Measurements from ENCODE around the gene STARD13. TPM values are rescaled to one million over a fixed set of nuclear protein-coding genes. Genes with fewer than 3 reads are reported as not detected.
A peak's percentile ranks its signal among the peaks of the same experiment; 100 is the strongest.

Gene STARD13
- total RNA-seq, 2 experiments from 2014 or later = 0.57 TPM; not detected in 1

- Histone ChIP-seq H3K36me3 (ENCODE audit: insufficient read depth, low read length) (no peaks in the 10 kb centered on the region), H3K9me3 (ENCODE audit: low read length) (no peaks in the 10 kb centered on the region), H2AFZ (ENCODE audit: low read length) (0 out of 2 replicates have a peak overlapping the region, but pooled peaks have one; percentile 32), H3K4me2 (ENCODE audit: low read length) (no peak overlapping the region), H3K79me2 (ENCODE audit: insufficient read depth, low read depth, low read length) (no peaks in the 10 kb centered on the region), H3K4me1 (ENCODE audit: insufficient read depth, low read length, poor library complexity, severe bottlenecking) (peaks cover 16% of the 10 kb centered on the region), H3K9me2 (ENCODE audit: insufficient read depth, low read length) (no peaks in the 10 kb centered on the region), H3K4me3 (ENCODE audit: low read depth, low read length, poor library complexity, severe bottlenecking) (no peak overlapping the region), H4K20me1 (ENCODE audit: insufficient read depth, low read length) (no peaks in the 10 kb centered on the region), H3K27ac (ENCODE audit: low read depth, low read length, poor library complexity, severe bottlenecking) (no peak overlapping the region)
- BruUV-seq (replicated peaks) = no TSS peak
- DNase-seq (ENCODE audit: low spot score) = no peak
- TF ChIP-seq EZH2phosphoT487 (IDR thresholded peaks at IDR 0.05; ENCODE audit: borderline replicate concordance, low read depth, low read length) (no peak), CTCF (conservative IDR thresholded peaks at IDR 0.05; ENCODE audit: low read length) (no peak)
- intact Hi-C loops (cut with micrococcal nuclease; ENCODE audit: unreplicated experiment) = no loop called here
- ChIA-PET POLR2A (interaction anchor here (1.1 kb wide), 1 partner anchor 10 kb away, joined by 3 read pairs; no protein-coding TSS in a partner anchor), CTCF (ENCODE audit: unreplicated experiment) (no interaction called here)
These were observed 37.6 kb upstream of the STARD13 start for GRCh38 chr13:33322965-33323668.

GRCh38 chr13:33322543-33322809 is 36.9 kb upstream of the STARD13 start:
- DNase-seq (ENCODE audit: low spot score) = no peak
- no TSS peak for BruUV-seq (replicated peaks)
- H3K27ac ChIP-seq (ENCODE audit: low read depth, low read length, poor library complexity, severe bottlenecking) = no peak overlapping the region
- no peak overlapping the region for H3K4me3 ChIP-seq (ENCODE audit: low read depth, low read length, poor library complexity, severe bottlenecking)
- no peaks in the 10 kb centered on the region for H3K79me2 ChIP-seq (ENCODE audit: insufficient read depth, low read depth, low read length)
- no peak for TF ChIP-seq CTCF (conservative IDR thresholded peaks at IDR 0.05; ENCODE audit: low read length)
- TF ChIP-seq EZH2phosphoT487 (IDR thresholded peaks at IDR 0.05; ENCODE audit: borderline replicate concordance, low read depth, low read length) = no peak
- no peaks in the 10 kb centered on the region for H4K20me1 ChIP-seq (ENCODE audit: insufficient read depth, low read length)
- intact Hi-C loops (cut with micrococcal nuclease; ENCODE audit: unreplicated experiment) = no loop called here
- CTCF ChIA-PET (ENCODE audit: unreplicated experiment) = no interaction called here
- no peaks in the 10 kb centered on the region for H3K36me3 ChIP-seq (ENCODE audit: insufficient read depth, low read length)
- H3K4me2 ChIP-seq (ENCODE audit: low read length) = no peak overlapping the region
- no peaks in the 10 kb centered on the region for H3K9me2 ChIP-seq (ENCODE audit: insufficient read depth, low read length)
- peaks cover 16% of the 10 kb centered on the region for H3K4me1 ChIP-seq (ENCODE audit: insufficient read depth, low read length, poor library complexity, severe bottlenecking)
- H2AFZ ChIP-seq (ENCODE audit: low read length) = no peak overlapping the region
- POLR2A ChIA-PET = interaction anchor here (0.5 kb wide), 1 partner anchor 690 kb away, joined by 3 read pairs; no protein-coding TSS in a partner anchor
- no peaks in the 10 kb centered on the region for H3K9me3 ChIP-seq (ENCODE audit: low read length)

Measured in OCI-LY7 (cell line).